Fibroblast of mammary gland (primary cell): ENCODE data around the gene TRPM3.

Experiments
- DNase-seq: peaks from one replicate; pipeline ENCODE4 v3.0.0-alpha.2; 2010; ENCODE audit warnings: low read depth
- H3K4me3 ChIP-seq: 2 replicates; pipeline ENCODE4 v1.5.1; 2011; ENCODE audit warnings: low read depth, mild to moderate bottlenecking, low read length, moderate library complexity; ENCODE audit not compliant: control insufficient read depth
- TF ChIP-seq, protein P1 (sequence below): conservative IDR thresholded peaks from 2 replicates; pipeline ENCODE4 v1.5.1; 2011; ENCODE audit warnings: low read depth, low read length, inconsistent platforms; ENCODE audit not compliant: control insufficient read depth, insufficient read depth

The TRPM3 gene

DNA sequence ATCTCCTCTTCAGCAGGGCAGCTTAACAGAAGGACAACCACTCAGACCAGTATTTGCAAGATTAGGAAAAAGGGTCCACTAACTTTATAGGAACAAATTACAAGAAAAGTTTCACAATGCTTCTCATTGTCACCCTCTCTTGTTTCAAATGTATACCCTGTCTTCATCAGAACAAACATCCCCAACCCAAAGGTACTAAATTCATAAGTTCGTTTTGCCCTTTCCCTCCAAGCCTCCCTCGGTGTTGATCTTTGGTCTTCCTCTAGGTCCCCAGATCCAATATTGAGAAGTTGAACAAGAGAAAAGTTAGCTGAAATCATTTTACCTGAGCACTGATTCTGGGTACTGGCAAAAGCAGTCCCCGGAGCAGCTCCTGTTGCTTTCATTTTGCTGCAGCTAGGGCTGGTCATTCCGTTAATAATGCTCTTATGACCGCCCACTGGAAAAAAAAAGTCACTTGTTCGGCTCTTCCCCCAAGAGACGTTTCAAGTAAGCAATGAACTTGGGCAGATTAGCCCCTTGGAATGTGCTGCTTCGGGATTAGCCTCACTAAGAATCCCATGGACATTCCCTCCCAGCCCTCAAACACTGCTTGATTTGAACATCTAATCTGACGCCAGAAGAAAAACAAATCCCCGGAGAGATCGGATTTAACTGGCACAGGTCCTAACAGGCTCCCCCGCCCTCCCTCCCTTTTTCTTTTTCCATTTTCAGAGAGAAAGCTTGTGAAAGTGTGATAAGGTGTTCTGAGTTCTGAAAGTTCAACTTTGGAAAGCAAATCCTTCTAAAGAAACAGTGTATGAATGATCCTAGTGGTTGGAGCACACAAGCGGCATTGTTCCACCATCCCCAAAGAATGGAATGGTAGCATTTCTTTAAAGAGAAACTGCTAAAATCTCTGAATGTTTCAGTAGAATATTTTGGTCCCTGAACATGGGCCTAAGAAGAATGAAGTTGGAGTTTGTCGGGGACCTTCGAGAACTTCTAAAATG, 252.5 kb downstream of the TRPM3 start:
- peak overlapping the region; percentile 60 for H3K4me3 ChIP-seq

DNA sequence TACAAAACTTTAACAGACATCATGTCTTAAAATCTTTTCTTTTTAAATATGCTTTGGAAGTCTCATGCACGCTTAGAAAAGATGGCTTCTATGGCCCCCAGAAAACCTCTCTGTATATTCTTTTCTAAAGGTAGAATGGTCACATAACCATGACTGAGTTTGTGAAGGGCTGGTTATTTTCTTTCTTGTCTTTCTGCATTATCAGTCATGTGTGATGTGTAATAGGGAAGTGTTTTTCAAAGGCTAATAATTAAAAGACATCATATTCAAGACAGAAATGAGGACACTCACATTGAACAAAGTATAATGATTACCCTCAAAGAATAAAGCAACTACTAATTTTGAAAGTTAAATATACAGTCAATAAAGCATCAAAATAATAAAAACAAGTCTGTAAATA, 253.4 kb downstream of the TRPM3 start:
- TF ChIP-seq, protein P1, sequence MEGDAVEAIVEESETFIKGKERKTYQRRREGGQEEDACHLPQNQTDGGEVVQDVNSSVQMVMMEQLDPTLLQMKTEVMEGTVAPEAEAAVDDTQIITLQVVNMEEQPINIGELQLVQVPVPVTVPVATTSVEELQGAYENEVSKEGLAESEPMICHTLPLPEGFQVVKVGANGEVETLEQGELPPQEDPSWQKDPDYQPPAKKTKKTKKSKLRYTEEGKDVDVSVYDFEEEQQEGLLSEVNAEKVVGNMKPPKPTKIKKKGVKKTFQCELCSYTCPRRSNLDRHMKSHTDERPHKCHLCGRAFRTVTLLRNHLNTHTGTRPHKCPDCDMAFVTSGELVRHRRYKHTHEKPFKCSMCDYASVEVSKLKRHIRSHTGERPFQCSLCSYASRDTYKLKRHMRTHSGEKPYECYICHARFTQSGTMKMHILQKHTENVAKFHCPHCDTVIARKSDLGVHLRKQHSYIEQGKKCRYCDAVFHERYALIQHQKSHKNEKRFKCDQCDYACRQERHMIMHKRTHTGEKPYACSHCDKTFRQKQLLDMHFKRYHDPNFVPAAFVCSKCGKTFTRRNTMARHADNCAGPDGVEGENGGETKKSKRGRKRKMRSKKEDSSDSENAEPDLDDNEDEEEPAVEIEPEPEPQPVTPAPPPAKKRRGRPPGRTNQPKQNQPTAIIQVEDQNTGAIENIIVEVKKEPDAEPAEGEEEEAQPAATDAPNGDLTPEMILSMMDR, result no peak
- H3K4me3 ChIP-seq, result peak overlapping the region; percentile 60
- no peak for DNase-seq

More for the DNA sequence above, 252.5 kb downstream of the TRPM3 start:
- TF ChIP-seq, protein P1, result no peak
- DNase-seq, result peak; percentile 57

DNA sequence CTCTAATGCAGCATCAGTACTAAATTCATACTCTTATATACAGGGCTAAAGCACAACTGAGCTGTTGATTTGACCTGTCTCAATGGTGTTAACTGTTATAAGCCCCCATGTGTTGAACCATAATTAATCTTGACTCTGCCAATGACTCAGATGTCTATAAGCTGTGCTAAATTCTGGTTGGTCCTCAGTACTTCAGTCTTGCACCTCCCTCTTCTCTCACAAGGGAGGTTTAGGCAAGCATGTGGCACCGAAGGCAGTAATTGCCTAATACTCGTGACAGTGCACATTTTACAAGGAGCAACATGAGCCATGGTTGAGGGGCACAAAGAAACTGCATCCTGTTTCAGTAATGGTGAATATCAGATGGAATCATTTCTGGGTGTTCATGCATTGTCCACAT, 255.9 kb downstream of the TRPM3 start:
- TF ChIP-seq, protein P1, result no peak
- DNase-seq, result peak; percentile 24
- no peak overlapping the region for H3K4me3 ChIP-seq

DNA sequence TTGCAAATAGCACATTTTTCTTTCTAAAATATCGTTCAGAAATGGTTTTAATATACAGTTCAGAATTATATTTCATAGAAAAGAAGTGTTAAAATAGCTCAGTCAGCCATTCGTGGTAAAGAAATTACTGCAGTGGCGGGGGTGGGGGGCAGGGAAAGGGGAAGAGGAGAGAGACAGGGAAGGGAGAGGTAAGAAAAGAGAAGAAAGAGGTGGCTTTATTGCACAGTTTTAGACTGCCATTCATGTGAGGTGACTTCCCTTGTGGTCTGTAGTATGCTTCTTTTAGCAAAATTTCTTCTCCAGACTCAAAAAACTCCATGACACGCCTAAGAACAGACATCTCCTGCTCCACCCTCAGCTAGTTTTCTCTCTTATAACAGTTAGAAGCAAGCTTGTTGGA, 259.6 kb downstream of the TRPM3 start:
- TF ChIP-seq, protein P1, result no peak
- no peak for DNase-seq
- H3K4me3 ChIP-seq, result no peak overlapping the region

DNA sequence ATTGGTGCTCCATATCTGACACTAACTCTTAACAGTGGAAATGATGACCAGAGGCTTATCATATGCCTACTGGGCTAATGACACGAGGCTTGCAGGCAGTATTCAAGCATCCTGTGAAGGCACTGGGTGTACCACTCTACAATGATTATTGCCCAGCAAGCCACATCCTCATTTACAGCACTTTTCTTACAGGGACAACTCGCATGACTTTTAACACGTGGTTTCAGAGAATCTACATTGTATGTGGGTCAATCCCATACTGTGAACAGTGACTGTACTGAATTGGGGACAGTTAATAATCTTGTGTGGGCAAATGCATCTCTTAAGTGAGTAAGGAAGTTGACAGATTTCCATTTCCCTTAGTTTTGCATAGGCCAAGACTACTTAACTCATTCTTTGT, 260.0 kb downstream of the TRPM3 start:
- no peak for DNase-seq
- TF ChIP-seq, protein P1, result no peak
- no peak overlapping the region for H3K4me3 ChIP-seq

DNA sequence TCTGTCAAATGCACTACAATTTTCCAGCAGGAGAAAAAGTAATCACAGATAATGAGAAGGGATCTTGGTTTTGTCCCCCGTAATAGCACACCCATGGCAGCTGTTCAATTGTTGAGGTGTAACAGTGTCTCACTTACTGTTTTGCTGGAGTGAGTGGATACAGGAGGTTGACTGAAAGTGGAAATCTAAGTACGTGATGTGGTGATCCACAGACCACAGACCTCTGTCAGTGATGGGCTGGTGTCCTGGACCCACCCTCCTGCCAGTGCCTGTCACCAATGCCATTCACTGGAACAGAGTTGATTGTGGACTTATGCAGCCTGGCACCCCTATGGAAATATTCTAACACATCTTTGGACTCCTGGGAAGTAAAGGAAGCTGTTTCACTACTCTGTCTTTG, 261.7 kb downstream of the TRPM3 start:
- no peak overlapping the region for H3K4me3 ChIP-seq
- TF ChIP-seq, protein P1, result no peak
- DNase-seq, result no peak

DNA sequence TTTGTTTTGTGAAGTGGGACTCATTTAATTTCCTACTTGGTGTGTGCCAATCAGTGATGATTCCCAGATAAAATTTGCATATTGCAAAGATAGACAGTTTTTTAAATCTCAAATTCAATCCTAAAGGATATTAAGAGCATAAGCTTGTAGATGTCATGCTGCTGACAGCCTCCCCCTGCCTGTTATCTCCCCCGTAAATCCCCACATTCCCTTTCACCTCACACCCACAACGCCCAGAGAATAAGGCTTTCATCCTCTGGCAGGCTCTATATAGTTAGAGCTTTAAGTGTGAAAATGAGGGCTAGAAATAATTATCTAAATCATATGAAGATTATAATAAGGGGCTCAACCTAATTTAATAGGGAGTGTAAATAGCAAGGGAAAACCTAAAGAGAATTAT, 265.0 kb downstream of the TRPM3 start:
- DNase-seq, result no peak
- no peak overlapping the region for H3K4me3 ChIP-seq
- TF ChIP-seq, protein P1, result no peak
